ENCODE measurements around the gene MTHFD1.

DNA sequence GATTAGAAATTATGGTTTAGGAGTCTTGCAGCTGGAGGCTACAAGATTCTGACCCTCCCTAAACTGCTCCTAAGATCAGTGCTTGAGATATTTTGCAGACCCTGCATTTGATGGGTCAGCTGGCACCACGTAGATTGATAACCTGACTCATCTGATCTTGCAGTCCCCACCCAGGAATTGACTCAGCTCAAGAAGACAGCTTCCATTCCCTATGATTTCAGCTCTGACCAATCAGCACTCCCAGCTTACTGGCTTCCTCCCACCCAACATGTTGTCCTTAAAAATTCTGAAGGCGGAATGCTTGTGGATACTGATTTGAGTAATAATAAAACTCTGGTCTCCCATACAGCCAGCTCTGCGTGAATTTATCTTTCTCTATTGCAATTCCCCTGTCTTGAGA is 23.2 kb upstream of the MTHFD1 start:
- TF ChIP-seq POLR2A (IDR thresholded peaks at IDR 0.05) (no peak), EP300 (IDR thresholded peaks at IDR 0.05) (no peak)
- TF ChIP-seq, protein P1, sequence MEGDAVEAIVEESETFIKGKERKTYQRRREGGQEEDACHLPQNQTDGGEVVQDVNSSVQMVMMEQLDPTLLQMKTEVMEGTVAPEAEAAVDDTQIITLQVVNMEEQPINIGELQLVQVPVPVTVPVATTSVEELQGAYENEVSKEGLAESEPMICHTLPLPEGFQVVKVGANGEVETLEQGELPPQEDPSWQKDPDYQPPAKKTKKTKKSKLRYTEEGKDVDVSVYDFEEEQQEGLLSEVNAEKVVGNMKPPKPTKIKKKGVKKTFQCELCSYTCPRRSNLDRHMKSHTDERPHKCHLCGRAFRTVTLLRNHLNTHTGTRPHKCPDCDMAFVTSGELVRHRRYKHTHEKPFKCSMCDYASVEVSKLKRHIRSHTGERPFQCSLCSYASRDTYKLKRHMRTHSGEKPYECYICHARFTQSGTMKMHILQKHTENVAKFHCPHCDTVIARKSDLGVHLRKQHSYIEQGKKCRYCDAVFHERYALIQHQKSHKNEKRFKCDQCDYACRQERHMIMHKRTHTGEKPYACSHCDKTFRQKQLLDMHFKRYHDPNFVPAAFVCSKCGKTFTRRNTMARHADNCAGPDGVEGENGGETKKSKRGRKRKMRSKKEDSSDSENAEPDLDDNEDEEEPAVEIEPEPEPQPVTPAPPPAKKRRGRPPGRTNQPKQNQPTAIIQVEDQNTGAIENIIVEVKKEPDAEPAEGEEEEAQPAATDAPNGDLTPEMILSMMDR (IDR thresholded peaks at IDR 0.05), result no peak

Measured in sigmoid colon (tissue), 4 donors.